ENCODE measurements around the gene DNAJB14. TPM values are rescaled to one million over a fixed set of nuclear protein-coding genes. Genes with fewer than 3 reads are reported as not detected.
"Not testable (repeated sequence)": the region's sequence is repeated elsewhere in the genome, so short reads cannot be mapped to it uniquely, and the experiment has no call there.

DNAJB14 gene
- total and polyA plus RNA-seq, 2 experiments from 2014 or later = 24.9 to 27.3 TPM

- no peak for TF ChIP-seq JUNB (IDR thresholded peaks at IDR 0.05; ENCODE audit: unreplicated experiment)
- TF ChIP-seq REST (IDR thresholded peaks at IDR 0.05; ENCODE audit: unreplicated experiment) = no peak
These were observed 15.3 kb upstream of the DNAJB14 start (continued) for GRCh38 chr4:99961711-99962110.

- no peaks in the 10 kb centered on the region for H3K4me1 ChIP-seq (ENCODE audit: insufficient read depth)
- Mint-ChIP-seq H3K4me3 (no peak overlapping the region), H3K4me1 (no peaks in the 10 kb centered on the region), H3K27me3 (ENCODE audit: insufficient read depth, low read depth, poor library complexity) (peaks cover 2% of the 10 kb centered on the region), H3K27ac (no peak overlapping the region), H3K9me3 (peaks cover 16% of the 10 kb centered on the region), H3K36me3 (ENCODE audit: low read depth) (peaks cover 6% of the 10 kb centered on the region; the same call in 1 of the 3 replicates)
- no peaks in the 10 kb centered on the region for H3K27me3 ChIP-seq (ENCODE audit: insufficient read depth)
- ATAC-seq (no peak), DNase-seq (ENCODE audit: low spot score) (no peak)
- no peaks in the 10 kb centered on the region for H3F3A ChIP-seq (replicated peaks; ENCODE audit: low read depth)
- no peak overlapping the region for H2AFZ ChIP-seq
- H3K9me2 ChIP-seq (ENCODE audit: insufficient read depth) = no peaks in the 10 kb centered on the region
- H3K79me2 ChIP-seq (replicated peaks; ENCODE audit: insufficient read depth) = no peaks in the 10 kb centered on the region
- TF ChIP-seq POLR2AphosphoS5 (IDR thresholded peaks at IDR 0.05; ENCODE audit: low read depth) (no peak), EZH2 (IDR thresholded peaks at IDR 0.05; ENCODE audit: low read depth, unreplicated experiment) (no peak)
- no peak overlapping the region for H3K4me3 ChIP-seq
- H3K36me3 ChIP-seq (ENCODE audit: insufficient read depth) = no peaks in the 10 kb centered on the region
- H3K27ac ChIP-seq (ENCODE audit: low read depth) = no peak overlapping the region
- H4K20me1 ChIP-seq (replicated peaks; ENCODE audit: insufficient read depth) = no peaks in the 10 kb centered on the region
- H3K4me2 ChIP-seq = no peak overlapping the region
These were observed 14.2 kb upstream of the DNAJB14 start for GRCh38 chr4:99960648-99961047.

GRCh38 chr4:99958207-99958606, 11.8 kb upstream of the DNAJB14 start:
- H3F3A ChIP-seq (replicated peaks; ENCODE audit: low read depth); ATAC-seq; H3K27me3 Mint-ChIP-seq (ENCODE audit: insufficient read depth, low read depth, poor library complexity); H3K4me1 ChIP-seq (ENCODE audit: insufficient read depth); H4K20me1 ChIP-seq (replicated peaks; ENCODE audit: insufficient read depth); H3K9me2 ChIP-seq (ENCODE audit: insufficient read depth); H3K79me2 ChIP-seq (replicated peaks; ENCODE audit: insufficient read depth); DNase-seq (ENCODE audit: low spot score); H3K27me3 ChIP-seq (ENCODE audit: insufficient read depth); H3K4me2 ChIP-seq; H3K36me3 Mint-ChIP-seq (ENCODE audit: low read depth); H3K36me3 ChIP-seq (ENCODE audit: insufficient read depth); H3K4me3 ChIP-seq; H3K27ac ChIP-seq (ENCODE audit: low read depth); H3K4me1 Mint-ChIP-seq; H3K27ac Mint-ChIP-seq; H3K4me3 Mint-ChIP-seq; H2AFZ ChIP-seq: not testable (repeated sequence)
- H3K9me3 Mint-ChIP-seq = peaks cover 16% of the 10 kb centered on the region

GRCh38 chr4:99950913-99951254, 4.5 kb upstream of the DNAJB14 start:
- Histone ChIP-seq H3K27ac (ENCODE audit: low read depth) (peak overlapping the region; percentile 89), H4K20me1 (replicated peaks; ENCODE audit: insufficient read depth) (peaks cover 15% of the 10 kb centered on the region)
- no peak for TF ChIP-seq REST (IDR thresholded peaks at IDR 0.05; ENCODE audit: unreplicated experiment)

More at GRCh38 chr4:99950913-99951254, 4.5 kb upstream of the DNAJB14 start:
- Histone ChIP-seq H3K9me2 (ENCODE audit: insufficient read depth) (no peaks in the 10 kb centered on the region), H3K4me2 (peak overlapping the region; percentile 97), H3K79me2 (replicated peaks; ENCODE audit: insufficient read depth) (peaks cover 27% of the 10 kb centered on the region), H3F3A (replicated peaks; ENCODE audit: low read depth) (peaks cover 29% of the 10 kb centered on the region), H3K4me3 (peak overlapping the region; percentile 83), H3K36me3 (ENCODE audit: insufficient read depth) (peaks cover 12% of the 10 kb centered on the region), H3K27me3 (ENCODE audit: insufficient read depth) (no peaks in the 10 kb centered on the region), H2AFZ (peak overlapping the region; percentile 94), H3K4me1 (ENCODE audit: insufficient read depth) (peaks cover 25% of the 10 kb centered on the region)
- ATAC-seq (no peak), DNase-seq (ENCODE audit: low spot score) (no peak)
- H3K27me3 Mint-ChIP-seq (ENCODE audit: insufficient read depth, low read depth, poor library complexity) = peaks cover 8% of the 10 kb centered on the region
- H3K4me1 Mint-ChIP-seq = peaks cover 15% of the 10 kb centered on the region
- H3K27ac Mint-ChIP-seq = no peak overlapping the region
- peaks cover 3% of the 10 kb centered on the region; the same call in 2 of the 3 replicates for H3K9me3 Mint-ChIP-seq
- no peak overlapping the region for H3K4me3 Mint-ChIP-seq
- H3K36me3 Mint-ChIP-seq (ENCODE audit: low read depth) = peaks cover 1% of the 10 kb centered on the region; the same call in 1 of the 3 replicates
